Motor neuron (in vitro differentiated cells): ENCODE data around the gene CAMTA1. TPM values are rescaled to one million over a fixed set of nuclear protein-coding genes. Genes with fewer than 3 reads are reported as not detected.

Experiments
- ATAC-seq, 8 experiments: fragments of 200-7000 bp; cut with Tn5 transposase; replicated peaks in 6 of 8; 2 replicates each; pipeline ENCODE4 v1.8.0; 2021; ENCODE audit warnings: mild to moderate bottlenecking in 8 of 8, moderate library complexity in 8 of 8
- H3K27ac ChIP-seq, 2 donors: fragments of 250-450 bp; sonication (Bioruptor Pico); 2 replicates each; pipeline ENCODE4 v1.9.0; 2021; ENCODE audit warnings: antibody characterized with exemption in 2 of 2, mild to moderate bottlenecking in 2 of 2, moderate library complexity in 1 of 2
- H3K4me1 ChIP-seq, 2 donors: fragments of 250-450 bp; sonication (Bioruptor Pico); replicated peaks in 1 of 2; 2 replicates each; pipeline ENCODE4 v1.6.1; 2021; ENCODE audit warnings: antibody characterized with exemption in 2 of 2, mild to moderate bottlenecking in 2 of 2, moderate library complexity in 1 of 2
- H3K4me3 ChIP-seq, 5 donors: fragments of 250-450 bp; sonication (Bioruptor Pico); 2 replicates each; pipeline ENCODE4 v1.9.0; 2021; ENCODE audit warnings: antibody characterized with exemption in 5 of 5, mild to moderate bottlenecking in 5 of 5, moderate library complexity in 4 of 5
- WGBS, 10 experiments: fragments of 450-650 bp; shearing (Covaris generic); methylation state at CpG; one replicate each; pipeline ENCODE4 v1.0.0; 2022; 5-methylcytosine and 5-hydroxymethylcytosine counted together
- in situ Hi-C, 9 experiments: fragments of 400-800 bp; cut with MboI; loops; one replicate each; pipeline ENCODE4 v1.15.0; 2021; ENCODE audit warnings: low sequenced_read_pairs in 9 of 9, low pct_unique_long_range_greater_than_20kb in 2 of 9; ENCODE audit not compliant: unreplicated experiment in 9 of 9
- total RNA-seq, 8 experiments: library from RNA; unstranded; fragments of 300-600 nt; gene quantifications; 2 replicates each; pipeline versions ENCODE4 v1.2.3 to v1.2.4, GENCODE V29; 2022

The CAMTA1 gene
- total RNA-seq, 8 experiments from 2014 or later: 38.5 to 145 (median 77.6) TPM

GRCh38 chr1:6862906-6863305, 77.7 kb downstream of the CAMTA1 start:
- Histone ChIP-seq H3K4me3 (no peak overlapping the region), H3K27ac (no peak overlapping the region), H3K4me1 (peaks cover 14 to 18% of the 10 kb centered on the region in 2 donors)
- ATAC-seq: no peak
- WGBS, 10 experiments: 65 to 100% (median 92%) methylated on average over 2 to 4 of the region's 4 CpGs; no CpG with 5 or more reads in 1 of the 10 experiments
- in situ Hi-C loops: no loop called here

GRCh38 chr1:6864166-6864565, 78.9 kb downstream of the CAMTA1 start:
- no peak overlapping the region for H3K27ac ChIP-seq
- 0 to 100% (median 90%) methylated on average over 1 to 5 of the region's 5 CpGs; no CpG with 5 or more reads in 2 of the 10 experiments for WGBS, 10 experiments
- H3K4me3 ChIP-seq: no peak overlapping the region
- in situ Hi-C loops: no loop called here
- H3K4me1 ChIP-seq: peaks cover 25 to 27% of the 10 kb centered on the region in 2 donors
- ATAC-seq: no peak

- peaks cover 49 to 52% of the 10 kb centered on the region in 2 donors for H3K4me1 ChIP-seq
- in situ Hi-C loops: no loop called here
Observed at GRCh38 chr1:6866825-6867224, 81.6 kb downstream of the CAMTA1 start.

GRCh38 chr1:6867321-6867720, 82.1 kb downstream of the CAMTA1 start:
- WGBS, 10 experiments: 72 to 100% (median 87%) methylated on average over 1 to 5 of the region's 5 CpGs
- Histone ChIP-seq H3K4me1 (peaks cover 49 to 52% of the 10 kb centered on the region in 2 donors), H3K4me3 (no peak overlapping the region), H3K27ac (no peak overlapping the region)
- no peak for ATAC-seq
- in situ Hi-C loops: no loop called here

More at GRCh38 chr1:6866825-6867224, 81.6 kb downstream of the CAMTA1 start:
- no peak overlapping the region for H3K27ac ChIP-seq
- H3K4me3 ChIP-seq: no peak overlapping the region
- WGBS, 10 experiments: 17 to 89% (median 44%) methylated on average over 1 to 7 of the region's 7 CpGs; no CpG with 5 or more reads in 1 of the 10 experiments
- peak in 5 of 8 experiments; percentile 64 to 84 (median 82) for ATAC-seq

- 50 to 78% (median 72%) methylated on average over 4 to 10 of the region's 10 CpGs for WGBS, 10 experiments
- Histone ChIP-seq H3K4me3 (no peak overlapping the region), H3K4me1 (peaks cover 49 to 52% of the 10 kb centered on the region in 2 donors), H3K27ac (no peak overlapping the region)
- in situ Hi-C loops: no loop called here
- peak in 4 of 8 experiments; percentile 20 to 44 (median 37) for ATAC-seq
Observed at GRCh38 chr1:6867729-6868659, 82.7 kb downstream of the CAMTA1 start.

GRCh38 chr1:6868660-6869380, 83.6 kb downstream of the CAMTA1 start:
- ATAC-seq: peak in 7 of 8 experiments; percentile 16 to 67 (median 56)
- in situ Hi-C loops: no loop called here
- Histone ChIP-seq H3K4me1 (peaks cover 49 to 52% of the 10 kb centered on the region in 2 donors), H3K27ac (no peak overlapping the region), H3K4me3 (no peak overlapping the region)
- WGBS, 10 experiments: 40 to 100% (median 56%) methylated on average over 1 to 2 of the region's 2 CpGs; no CpG with 5 or more reads in 2 of the 10 experiments

GRCh38 chr1:6869545-6869944, 84.3 kb downstream of the CAMTA1 start:
- in situ Hi-C loops: no loop called here
- Histone ChIP-seq H3K4me1 (peaks cover 49 to 52% of the 10 kb centered on the region in 2 donors), H3K4me3 (no peak overlapping the region), H3K27ac (no peak overlapping the region)
- no peak for ATAC-seq
- 78 to 100% (median 87%) methylated on average over 2 to 4 of the region's 4 CpGs; no CpG with 5 or more reads in 1 of the 10 experiments for WGBS, 10 experiments

- in situ Hi-C loops: no loop called here
- H3K4me1 ChIP-seq: peaks cover 49 to 52% of the 10 kb centered on the region in 2 donors
- H3K4me3 ChIP-seq: no peak overlapping the region
- 4 to 82% (median 64%) methylated on average over 4 to 6 of the region's 6 CpGs; no CpG with 5 or more reads in 1 of the 10 experiments for WGBS, 10 experiments
- peak in 4 of 8 experiments; percentile 10 to 90 (median 86) for ATAC-seq
- no peak overlapping the region for H3K27ac ChIP-seq
Observed at GRCh38 chr1:6870086-6870485, 84.8 kb downstream of the CAMTA1 start.

- in situ Hi-C loops: no loop called here
- no peak overlapping the region for H3K27ac ChIP-seq
Observed at GRCh38 chr1:6870571-6870970, 85.3 kb downstream of the CAMTA1 start.

GRCh38 chr1:6871300-6871972, 86.2 kb downstream of the CAMTA1 start:
- no peak for ATAC-seq
- Histone ChIP-seq H3K4me3 (no peak overlapping the region), H3K4me1 (peaks cover 48% of the 10 kb centered on the region in 2 donors), H3K27ac (no peak overlapping the region)
- in situ Hi-C loops: no loop called here
- WGBS, 10 experiments: 75 to 100% (median 90%) methylated on average over 2 to 3 of the region's 3 CpGs

More at GRCh38 chr1:6870571-6870970, 85.3 kb downstream of the CAMTA1 start:
- peaks cover 49 to 52% of the 10 kb centered on the region in 2 donors for H3K4me1 ChIP-seq
- ATAC-seq: peak in 4 of 8 experiments; percentile 36 to 58 (median 39)
- H3K4me3 ChIP-seq: no peak overlapping the region

GRCh38 chr1:6872573-6873261, 87.5 kb downstream of the CAMTA1 start:
- in situ Hi-C loops: no loop called here
- 53 to 100% (median 94%) methylated on average over 3 to 5 of the region's 5 CpGs for WGBS, 10 experiments
- ATAC-seq: no peak
- Histone ChIP-seq H3K4me3 (no peak overlapping the region), H3K27ac (no peak overlapping the region), H3K4me1 (peaks cover 35 to 37% of the 10 kb centered on the region in 2 donors)

GRCh38 chr1:6873298-6874015, 88.2 kb downstream of the CAMTA1 start:
- no peak overlapping the region for H3K27ac ChIP-seq
- peak in 1 of 8 experiments; percentile 28 for ATAC-seq
- H3K4me1 ChIP-seq: peaks cover 31 to 34% of the 10 kb centered on the region in 2 donors
- H3K4me3 ChIP-seq: no peak overlapping the region
- in situ Hi-C loops: no loop called here
- 79 to 100% (median 98%) methylated on average over 1 to 4 of the region's 4 CpGs for WGBS, 10 experiments
